ENCODE data around the gene BRAT1. TPM values are rescaled to one million over a fixed set of nuclear protein-coding genes. Genes with fewer than 3 reads are reported as not detected.

Gene BRAT1
- total RNA-seq, 1 experiment from 2014 or later, result 50.0 TPM

DNA sequence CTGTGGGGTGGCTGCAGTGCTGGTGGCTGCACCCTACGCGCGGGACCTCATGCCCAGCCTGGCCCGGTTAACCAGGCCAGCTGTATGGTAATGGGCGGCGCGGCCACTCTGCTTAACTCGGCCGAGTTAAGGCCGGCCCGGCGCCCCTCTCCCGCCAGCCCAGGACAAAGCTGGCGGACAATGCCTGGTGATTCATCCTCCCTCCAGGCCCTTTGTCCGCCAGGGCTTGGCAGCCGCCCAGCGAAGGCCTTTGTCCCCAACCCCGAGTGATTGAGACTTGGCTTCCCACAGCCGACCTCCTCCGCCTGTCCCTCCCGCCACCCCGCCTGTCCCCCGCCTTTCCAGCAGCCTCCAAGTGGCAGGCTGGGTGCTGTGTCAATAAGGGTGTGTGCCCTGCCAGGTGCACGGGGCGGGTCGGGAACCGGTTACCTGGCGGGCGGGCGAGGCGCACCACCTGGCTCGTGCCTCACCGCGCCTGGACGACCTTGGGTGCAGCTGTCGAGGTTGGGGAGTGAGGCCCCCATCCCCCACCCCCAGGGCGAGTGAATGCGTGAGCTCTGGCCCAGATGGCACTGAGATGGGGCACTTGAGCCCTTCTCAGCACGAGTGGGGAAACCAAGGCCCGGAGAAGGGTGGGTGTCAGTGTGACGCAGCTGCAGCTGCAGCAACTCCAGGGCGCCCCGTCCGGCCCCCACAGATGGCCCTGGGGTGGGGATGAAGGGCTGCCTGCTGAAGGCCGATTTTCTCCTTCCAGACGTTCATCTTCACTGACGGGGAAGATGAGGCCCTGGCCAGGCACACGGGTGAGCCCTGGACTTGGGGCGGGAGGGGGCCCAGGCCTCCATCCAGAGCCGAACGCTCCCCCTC is 31.1 kb downstream of the BRAT1 start (continued):
- TF ChIP-seq KAT7 (CRISPR knock-in tag; IDR thresholded peaks at IDR 0.05; ENCODE audit: borderline replicate concordance), result 0 out of 2 replicates have a peak, but pooled peaks have one; percentile 69
- TF ChIP-seq AR (CRISPR knock-in tag; IDR thresholded peaks at IDR 0.05), result no peak
- TF ChIP-seq ZNF396 (CRISPR knock-in tag; IDR thresholded peaks at IDR 0.05; ENCODE audit: borderline replicate concordance), result no peak
- no peak for TF ChIP-seq FOXK1 (CRISPR knock-in tag; IDR thresholded peaks at IDR 0.05)
- no peak for TF ChIP-seq GRHL2 (CRISPR knock-in tag; IDR thresholded peaks at IDR 0.05; ENCODE audit: insufficient replicate concordance, severe bottlenecking)
- peak; percentile 29; the same call in 1 of the 2 replicates for TF ChIP-seq ESRRA (CRISPR knock-in tag; IDR thresholded peaks at IDR 0.05; ENCODE audit: borderline replicate concordance)
- TF ChIP-seq RELA (CRISPR knock-in tag; IDR thresholded peaks at IDR 0.05; ENCODE audit: borderline replicate concordance), result no peak
- no peak for TF ChIP-seq ZNF219 (CRISPR knock-in tag; IDR thresholded peaks at IDR 0.05; ENCODE audit: borderline replicate concordance)
- TF ChIP-seq, protein P1, sequence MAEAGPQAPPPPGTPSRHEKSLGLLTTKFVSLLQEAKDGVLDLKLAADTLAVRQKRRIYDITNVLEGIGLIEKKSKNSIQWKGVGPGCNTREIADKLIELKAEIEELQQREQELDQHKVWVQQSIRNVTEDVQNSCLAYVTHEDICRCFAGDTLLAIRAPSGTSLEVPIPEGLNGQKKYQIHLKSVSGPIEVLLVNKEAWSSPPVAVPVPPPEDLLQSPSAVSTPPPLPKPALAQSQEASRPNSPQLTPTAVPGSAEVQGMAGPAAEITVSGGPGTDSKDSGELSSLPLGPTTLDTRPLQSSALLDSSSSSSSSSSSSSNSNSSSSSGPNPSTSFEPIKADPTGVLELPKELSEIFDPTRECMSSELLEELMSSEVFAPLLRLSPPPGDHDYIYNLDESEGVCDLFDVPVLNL (CRISPR knock-in tag; IDR thresholded peaks at IDR 0.05; ENCODE audit: borderline replicate concordance, low read depth), result 0 out of 2 replicates have a peak, but pooled peaks have one; percentile 16
- no peak for TF ChIP-seq JUN (CRISPR knock-in tag; IDR thresholded peaks at IDR 0.05)
- TF ChIP-seq ARID4B (CRISPR knock-in tag; IDR thresholded peaks at IDR 0.05; ENCODE audit: borderline replicate concordance), result 0 out of 2 replicates have a peak, but pooled peaks have one; percentile 1
- TF ChIP-seq CREM (CRISPR knock-in tag; IDR thresholded peaks at IDR 0.05), result no peak
- no peak for TF ChIP-seq NR2C2 (CRISPR knock-in tag; IDR thresholded peaks at IDR 0.05)
- TF ChIP-seq, protein P2, sequence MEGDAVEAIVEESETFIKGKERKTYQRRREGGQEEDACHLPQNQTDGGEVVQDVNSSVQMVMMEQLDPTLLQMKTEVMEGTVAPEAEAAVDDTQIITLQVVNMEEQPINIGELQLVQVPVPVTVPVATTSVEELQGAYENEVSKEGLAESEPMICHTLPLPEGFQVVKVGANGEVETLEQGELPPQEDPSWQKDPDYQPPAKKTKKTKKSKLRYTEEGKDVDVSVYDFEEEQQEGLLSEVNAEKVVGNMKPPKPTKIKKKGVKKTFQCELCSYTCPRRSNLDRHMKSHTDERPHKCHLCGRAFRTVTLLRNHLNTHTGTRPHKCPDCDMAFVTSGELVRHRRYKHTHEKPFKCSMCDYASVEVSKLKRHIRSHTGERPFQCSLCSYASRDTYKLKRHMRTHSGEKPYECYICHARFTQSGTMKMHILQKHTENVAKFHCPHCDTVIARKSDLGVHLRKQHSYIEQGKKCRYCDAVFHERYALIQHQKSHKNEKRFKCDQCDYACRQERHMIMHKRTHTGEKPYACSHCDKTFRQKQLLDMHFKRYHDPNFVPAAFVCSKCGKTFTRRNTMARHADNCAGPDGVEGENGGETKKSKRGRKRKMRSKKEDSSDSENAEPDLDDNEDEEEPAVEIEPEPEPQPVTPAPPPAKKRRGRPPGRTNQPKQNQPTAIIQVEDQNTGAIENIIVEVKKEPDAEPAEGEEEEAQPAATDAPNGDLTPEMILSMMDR (IDR thresholded peaks at IDR 0.05), result no peak
- TF ChIP-seq, protein P3, sequence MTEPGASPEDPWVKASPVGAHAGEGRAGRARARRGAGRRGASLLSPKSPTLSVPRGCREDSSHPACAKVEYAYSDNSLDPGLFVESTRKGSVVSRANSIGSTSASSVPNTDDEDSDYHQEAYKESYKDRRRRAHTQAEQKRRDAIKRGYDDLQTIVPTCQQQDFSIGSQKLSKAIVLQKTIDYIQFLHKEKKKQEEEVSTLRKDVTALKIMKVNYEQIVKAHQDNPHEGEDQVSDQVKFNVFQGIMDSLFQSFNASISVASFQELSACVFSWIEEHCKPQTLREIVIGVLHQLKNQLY (CRISPR knock-in tag; IDR thresholded peaks at IDR 0.05), result no peak

Data from WTC11 (cell line).